Measurements from ENCODE around the gene KDM8. TPM values are rescaled to one million over a fixed set of nuclear protein-coding genes. Genes with fewer than 3 reads are reported as not detected.

KDM8 gene
- total RNA-seq, 1 donor from 2014 or later, result 7.7 TPM

- DNase-seq (ENCODE audit: low spot score), result no peak
Observed at GRCh38 chr16:27229891-27230470, 26.7 kb downstream of the KDM8 start.

- DNase-seq (ENCODE audit: low spot score), result no peak
Observed at GRCh38 chr16:27230562-27231001, 27.3 kb downstream of the KDM8 start.

GRCh38 chr16:27231692-27232060, 28.4 kb downstream of the KDM8 start:
- no peak for DNase-seq (ENCODE audit: low spot score)

- no peak for DNase-seq (ENCODE audit: low spot score)
Observed at GRCh38 chr16:27232061-27232900, 29.0 kb downstream of the KDM8 start.

- DNase-seq (ENCODE audit: low spot score), result no peak
Observed at GRCh38 chr16:27232901-27233625, 29.7 kb downstream of the KDM8 start.

GRCh38 chr16:27233731-27234130, 30.4 kb downstream of the KDM8 start:
- no peak for DNase-seq (ENCODE audit: low spot score)

GRCh38 chr16:27234171-27234570, 30.8 kb downstream of the KDM8 start:
- DNase-seq (ENCODE audit: low spot score), result no peak

GRCh38 chr16:27234603-27235002, 31.3 kb downstream of the KDM8 start:
- no peak for DNase-seq (ENCODE audit: low spot score)

GRCh38 chr16:27235055-27235937, 32.0 kb downstream of the KDM8 start:
- peak; percentile 90 for DNase-seq (ENCODE audit: low spot score)

- DNase-seq (ENCODE audit: low spot score), result no peak
Observed at GRCh38 chr16:27235938-27236245, 32.6 kb downstream of the KDM8 start.

- no peak for DNase-seq (ENCODE audit: low spot score)
Observed at GRCh38 chr16:27236635-27237218, 33.4 kb downstream of the KDM8 start.

- peak; percentile 27 for DNase-seq (ENCODE audit: low spot score)
Observed at GRCh38 chr16:27237219-27238015, 34.1 kb downstream of the KDM8 start.

GRCh38 chr16:27238016-27238587, 34.8 kb downstream of the KDM8 start:
- peak; percentile 50 for DNase-seq (ENCODE audit: low spot score)

GRCh38 chr16:27238591-27238990, 35.3 kb downstream of the KDM8 start:
- DNase-seq (ENCODE audit: low spot score), result no peak

GRCh38 chr16:27239026-27239425, 35.7 kb downstream of the KDM8 start:
- no peak for DNase-seq (ENCODE audit: low spot score)

GRCh38 chr16:27239906-27240655, 36.8 kb downstream of the KDM8 start:
- no peak for DNase-seq (ENCODE audit: low spot score)

- no peak for DNase-seq (ENCODE audit: low spot score)
Observed at GRCh38 chr16:27240948-27241531, 37.7 kb downstream of the KDM8 start.

- DNase-seq (ENCODE audit: low spot score), result no peak
Observed at GRCh38 chr16:27241658-27242057, 38.3 kb downstream of the KDM8 start.

- DNase-seq (ENCODE audit: low spot score), result no peak
Observed at GRCh38 chr16:27242398-27242797, 39.1 kb downstream of the KDM8 start.
